ENCODE measurements around the gene SPOCK3. TPM values are rescaled to one million over a fixed set of nuclear protein-coding genes. Genes with fewer than 3 reads are reported as not detected.
A peak's percentile ranks its signal among the peaks of the same experiment; 100 is the strongest.
"Not testable (repeated sequence)": the region's sequence is repeated elsewhere in the genome, so short reads cannot be mapped to it uniquely, and the experiment has no call there.

SPOCK3 gene
- total and polyA plus RNA-seq, 2 donors (not counting 3 experiments of a cell fraction or from before 2014, with no cell fraction given): 0.10 TPM; not detected in 1

DNA sequence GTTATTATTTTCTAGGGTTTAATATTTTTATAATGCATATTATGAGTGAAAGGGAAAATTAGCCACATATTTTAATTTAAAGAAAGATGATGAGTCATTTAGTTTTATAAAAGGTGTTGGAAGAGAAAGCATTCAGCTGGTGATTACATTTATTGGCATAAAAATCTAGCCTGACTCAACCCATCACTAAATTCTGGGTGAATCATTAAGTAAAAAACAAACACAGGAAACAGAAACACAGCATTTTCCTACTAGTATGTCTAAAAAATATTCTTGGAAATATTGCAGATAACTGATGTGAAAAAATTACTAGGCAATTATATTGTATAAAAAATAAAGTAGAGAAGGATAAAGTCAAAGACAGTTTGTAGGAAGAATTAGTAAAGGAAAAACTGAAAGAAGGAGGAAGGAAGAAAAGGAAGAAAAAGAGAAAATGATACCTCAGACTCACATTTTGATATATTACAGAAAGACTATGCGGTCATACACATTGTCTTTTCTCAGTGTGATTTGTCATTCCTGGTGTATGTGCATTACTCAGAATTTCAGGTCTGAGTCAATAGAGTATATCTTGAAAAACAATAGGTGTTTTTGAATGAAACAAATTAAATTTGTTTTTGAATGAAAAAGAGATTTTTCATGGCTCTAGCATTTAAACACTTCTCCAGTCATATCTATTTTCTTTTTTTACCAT, 48.0 kb upstream of the SPOCK3 start:
- Histone ChIP-seq H3K9ac (replicated peaks; ENCODE audit: extremely low read depth, insufficient read depth, low read length) (peak overlapping the region; percentile 41), H3K4me3 (replicated peaks in 1 of 3; ENCODE audit: insufficient read depth in 1 of 3, low read depth in 1 of 3, low read length in 3 of 3) (no peak overlapping the region), H3K27ac (ENCODE audit: insufficient read depth, low read depth, low read length) (peak overlapping the region; percentile 53), H3K79me2 (ENCODE audit: control insufficient read depth, insufficient read depth, low read length) (no peaks in the 10 kb centered on the region), H3K4me1 (ENCODE audit: control insufficient read depth, extremely low read depth, insufficient read depth, low read length) (peaks cover 5% of the 10 kb centered on the region), H3K36me3 (ENCODE audit: control insufficient read depth in 2 of 2, extremely low read depth in 1 of 2, insufficient read depth in 2 of 2, low read length in 2 of 2) (no peaks in the 10 kb centered on the region), H3K9me1 (replicated peaks; ENCODE audit: control insufficient read depth, extremely low read depth, insufficient read depth, low read length) (no peaks in the 10 kb centered on the region), H3K9me3 (replicated peaks; ENCODE audit: control insufficient read depth, insufficient read depth, low read length) (no peaks in the 10 kb centered on the region), H2AFZ (ENCODE audit: low read depth, low read length) (no peak overlapping the region), H3K4me2 (ENCODE audit: insufficient read depth, low read length) (peak overlapping the region; percentile 67), H4K20me1 (replicated peaks; ENCODE audit: control insufficient read depth, extremely low read depth, insufficient read depth, low read length) (no peaks in the 10 kb centered on the region), H3K27me3 (ENCODE audit: control insufficient read depth in 2 of 2, insufficient read depth in 2 of 2, low read length in 2 of 2) (no peaks in the 10 kb centered on the region)
- DNase-seq (ENCODE audit: low read depth, low spot score) (peak; percentile 20), FAIRE-seq (peak; percentile 24)
- intact Hi-C loops (cut with micrococcal nuclease): no loop called here
- CTCF ChIA-PET: interaction anchor here (1.7 kb wide), 1 partner anchor 250 kb away, joined by 3 read pairs; no protein-coding TSS in a partner anchor
- BruUV-seq (replicated peaks): TSS peak; percentile 72
- POLR2A ChIA-PET: no interaction called here
- dilution Hi-C loops (cut with MboI; ENCODE audit: extremely low pct_ligation_motif_present, low sequenced_read_pairs): no loop called here
- no peak for TF ChIP-seq EZH2 (IDR thresholded peaks at IDR 0.05; ENCODE audit: borderline replicate concordance, low read depth, low read length, severe bottlenecking)
- TF ChIP-seq FOS (IDR thresholded peaks at IDR 0.05; ENCODE audit: borderline replicate concordance, insufficient read depth, low read length): peak; percentile 73

GRCh38 chr4:167281545-167281944, 47.3 kb upstream of the SPOCK3 start:
- H3K9ac ChIP-seq (replicated peaks; ENCODE audit: extremely low read depth, insufficient read depth, low read length); H3K9me1 ChIP-seq (replicated peaks; ENCODE audit: control insufficient read depth, extremely low read depth, insufficient read depth, low read length); FAIRE-seq; intact Hi-C loops (cut with micrococcal nuclease); H3K27me3 ChIP-seq (ENCODE audit: control insufficient read depth in 2 of 2, insufficient read depth in 2 of 2, low read length in 2 of 2); H2AFZ ChIP-seq (ENCODE audit: low read depth, low read length); H3K4me3 ChIP-seq (replicated peaks in 1 of 3; ENCODE audit: insufficient read depth in 1 of 3, low read depth in 1 of 3, low read length in 3 of 3); BruUV-seq (replicated peaks); H3K4me2 ChIP-seq (ENCODE audit: insufficient read depth, low read length); DNase-seq (ENCODE audit: low read depth, low spot score); CTCF ChIA-PET; H3K9me3 ChIP-seq (replicated peaks; ENCODE audit: control insufficient read depth, insufficient read depth, low read length); H3K79me2 ChIP-seq (ENCODE audit: control insufficient read depth, insufficient read depth, low read length); H3K4me1 ChIP-seq (ENCODE audit: control insufficient read depth, extremely low read depth, insufficient read depth, low read length); H4K20me1 ChIP-seq (replicated peaks; ENCODE audit: control insufficient read depth, extremely low read depth, insufficient read depth, low read length); H3K36me3 ChIP-seq (ENCODE audit: control insufficient read depth in 2 of 2, extremely low read depth in 1 of 2, insufficient read depth in 2 of 2, low read length in 2 of 2); dilution Hi-C loops (cut with MboI; ENCODE audit: extremely low pct_ligation_motif_present, low sequenced_read_pairs); POLR2A ChIA-PET: not testable (repeated sequence)
- H3K27ac ChIP-seq (ENCODE audit: insufficient read depth, low read depth, low read length): peak overlapping the region; percentile 53
